Ovary (tissue), 3 donors: Measurements from ENCODE around the gene MAGI1.

ENCODE experiments used
- EP300 ChIP-seq: sonication (generic); formaldehyde crosslinking; IDR thresholded peaks from one replicate; pipeline ENCODE4 v1.6.1; 2017; ENCODE audit warnings: antibody characterized with exemption
- POLR2A ChIP-seq: fragments of 450-650 bp; IDR thresholded peaks from one replicate; pipeline ENCODE4 v1.6.1; 2017; ENCODE audit warnings: antibody characterized with exemption, mild to moderate bottlenecking, moderate library complexity
- TF ChIP-seq, protein P1 (sequence below), 3 donors: fragments of 450-650 bp in 2 of 3; fragments of 200-600 bp in 1 of 3; IDR thresholded peaks; one replicate each; pipeline versions ENCODE4 v1.5.1 to v1.8.0; 2016 to 2022; ENCODE audit warnings: antibody characterized with exemption in 3 of 3, mild to moderate bottlenecking in 1 of 3
- donor health status: DM: no; HTN: no; CAD: no.

DNA sequence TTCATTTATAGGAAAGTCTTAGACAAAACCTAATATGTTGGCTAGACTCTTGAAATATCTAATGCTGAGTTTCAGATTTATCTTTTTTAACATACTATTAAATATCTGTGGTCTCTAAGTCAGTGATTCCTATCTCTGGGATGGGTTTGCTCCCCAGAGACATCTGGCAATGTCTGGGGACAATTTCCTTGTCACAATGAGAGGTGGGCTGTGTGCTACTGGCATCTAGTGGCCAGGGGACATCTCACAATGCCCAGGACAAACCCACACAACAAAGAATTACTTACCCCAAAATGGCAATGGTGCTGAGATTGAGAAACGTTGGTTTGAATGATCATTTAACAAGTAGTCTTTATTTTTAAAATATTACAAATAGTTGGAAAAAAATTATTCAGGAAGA is 602.1 kb downstream of the MAGI1 start:
- TF ChIP-seq POLR2A (no peak), EP300 (no peak)
- TF ChIP-seq, protein P1, sequence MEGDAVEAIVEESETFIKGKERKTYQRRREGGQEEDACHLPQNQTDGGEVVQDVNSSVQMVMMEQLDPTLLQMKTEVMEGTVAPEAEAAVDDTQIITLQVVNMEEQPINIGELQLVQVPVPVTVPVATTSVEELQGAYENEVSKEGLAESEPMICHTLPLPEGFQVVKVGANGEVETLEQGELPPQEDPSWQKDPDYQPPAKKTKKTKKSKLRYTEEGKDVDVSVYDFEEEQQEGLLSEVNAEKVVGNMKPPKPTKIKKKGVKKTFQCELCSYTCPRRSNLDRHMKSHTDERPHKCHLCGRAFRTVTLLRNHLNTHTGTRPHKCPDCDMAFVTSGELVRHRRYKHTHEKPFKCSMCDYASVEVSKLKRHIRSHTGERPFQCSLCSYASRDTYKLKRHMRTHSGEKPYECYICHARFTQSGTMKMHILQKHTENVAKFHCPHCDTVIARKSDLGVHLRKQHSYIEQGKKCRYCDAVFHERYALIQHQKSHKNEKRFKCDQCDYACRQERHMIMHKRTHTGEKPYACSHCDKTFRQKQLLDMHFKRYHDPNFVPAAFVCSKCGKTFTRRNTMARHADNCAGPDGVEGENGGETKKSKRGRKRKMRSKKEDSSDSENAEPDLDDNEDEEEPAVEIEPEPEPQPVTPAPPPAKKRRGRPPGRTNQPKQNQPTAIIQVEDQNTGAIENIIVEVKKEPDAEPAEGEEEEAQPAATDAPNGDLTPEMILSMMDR (IDR thresholded peaks at IDR 0.05): no peak
